NCI-H82 treated with DMSO at 0.1 percent for 48 hours (cell line): ENCODE results near the gene ZNF544.
"Not testable (repeated sequence)": the region's sequence is repeated elsewhere in the genome, so short reads cannot be mapped to it uniquely, and the experiment has no call there.

Experiments used
- DNase-seq: peaks from one replicate; lab custom pipeline; 2025; ENCODE audit not compliant: unreplicated experiment; lab: John Stamatoyannopoulos, UW

The ZNF544 gene

DNA sequence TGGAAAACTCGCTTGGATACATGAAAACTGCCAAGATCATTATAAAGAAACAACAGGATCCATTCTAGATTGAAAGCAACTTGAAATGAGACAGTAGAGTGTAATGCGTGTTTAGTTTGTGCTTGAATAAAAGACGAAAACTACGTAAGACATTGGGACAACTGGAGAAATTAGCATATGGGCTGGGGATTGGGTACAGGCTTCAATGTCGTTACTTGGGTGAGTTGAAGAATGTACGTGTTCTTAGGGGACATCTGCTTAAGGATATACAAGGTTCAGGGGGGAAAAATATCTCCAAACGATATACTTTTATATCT, 76.0 kb downstream of the ZNF544 start:
- no peak for DNase-seq

DNA sequence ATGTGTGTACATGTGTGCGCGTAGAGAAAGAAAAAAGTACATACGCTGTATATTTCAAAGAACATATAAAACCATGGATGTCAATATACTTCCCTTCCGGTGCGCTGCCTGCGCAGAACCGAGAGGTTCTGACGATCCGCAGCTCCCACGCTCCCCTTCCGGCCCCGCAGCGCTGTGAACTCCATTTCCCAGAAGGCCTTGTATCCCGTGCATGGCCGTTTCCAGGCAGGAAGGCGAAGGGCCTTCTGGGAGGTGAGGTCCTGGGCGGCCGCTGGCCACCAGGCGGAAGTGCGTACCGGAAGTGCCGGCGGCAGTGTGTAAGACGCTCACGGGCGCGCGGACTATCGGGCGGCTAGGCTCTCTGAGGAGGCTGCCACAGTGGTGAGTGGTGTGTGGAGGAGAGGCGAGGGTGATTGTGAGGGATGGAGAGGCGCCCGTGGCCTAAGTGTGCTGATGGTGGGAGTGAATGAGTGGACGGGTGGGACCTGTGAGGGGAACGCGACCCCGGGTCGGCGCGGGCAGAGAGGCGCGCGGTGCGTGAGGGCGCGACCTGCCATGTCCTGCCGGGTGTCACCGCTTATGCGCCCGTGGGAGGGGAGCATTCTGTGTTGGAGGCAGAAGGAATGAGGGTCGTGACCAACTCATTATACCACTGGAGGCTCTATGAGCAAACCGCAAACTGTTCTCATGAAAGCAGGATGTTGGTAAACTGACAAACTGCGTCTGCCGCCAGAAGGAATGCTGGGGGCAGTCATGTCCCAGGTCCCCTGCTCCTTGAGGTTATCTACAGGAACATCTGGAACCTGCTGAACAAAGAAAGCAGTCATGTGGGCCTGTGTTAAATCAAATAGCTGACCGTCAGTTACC, 76.6 kb downstream of the ZNF544 start, which contains the start of gene ERVK3-1:
Gene ERVK3-1 (plus strand): TSS at position 313 of the 867 bp plus-strand sequence. CDS start 6,792 bp downstream, outside the sequence.
- DNase-seq: peak; percentile 90

DNA sequence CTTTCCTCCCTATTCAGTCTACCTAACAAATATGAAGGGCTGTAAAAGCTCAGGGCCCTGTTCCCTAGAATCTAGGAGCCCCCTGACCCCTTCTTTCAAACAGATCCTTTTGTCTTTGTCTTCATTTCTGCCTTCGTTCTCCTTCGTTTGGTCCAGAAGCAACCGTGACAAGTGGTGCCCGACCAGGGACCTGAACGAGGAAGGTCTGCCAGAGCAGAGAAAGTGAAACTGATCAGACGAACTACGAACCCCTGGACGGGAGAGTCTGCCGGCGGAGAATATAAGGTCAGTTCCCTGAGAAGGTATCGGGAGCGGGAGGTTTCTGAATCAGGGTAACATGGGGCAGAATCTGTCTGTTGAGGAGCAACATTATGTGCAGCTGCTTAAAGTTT, 77.2 kb downstream of the ZNF544 start:
- DNase-seq: no peak

DNA sequence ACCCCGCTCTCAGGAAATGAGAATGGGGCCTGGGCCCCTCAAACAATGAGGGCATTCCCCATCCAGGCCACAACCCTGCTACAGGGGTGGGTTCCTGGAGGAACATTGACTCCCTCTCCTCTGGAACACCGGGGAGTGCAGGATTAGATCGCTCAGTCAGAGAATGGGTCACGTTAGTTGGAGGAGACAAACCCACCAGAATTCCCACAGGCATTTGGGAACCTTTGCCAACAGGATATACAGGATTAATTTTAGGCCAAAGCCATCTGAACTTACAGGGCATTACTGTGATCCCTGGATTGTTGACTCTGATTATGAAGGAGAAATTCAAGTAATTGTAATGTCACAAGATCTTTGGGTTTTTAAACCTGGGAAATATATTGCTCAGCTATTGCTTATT, 79.0 kb downstream of the ZNF544 start:
- DNase-seq: no peak

DNA sequence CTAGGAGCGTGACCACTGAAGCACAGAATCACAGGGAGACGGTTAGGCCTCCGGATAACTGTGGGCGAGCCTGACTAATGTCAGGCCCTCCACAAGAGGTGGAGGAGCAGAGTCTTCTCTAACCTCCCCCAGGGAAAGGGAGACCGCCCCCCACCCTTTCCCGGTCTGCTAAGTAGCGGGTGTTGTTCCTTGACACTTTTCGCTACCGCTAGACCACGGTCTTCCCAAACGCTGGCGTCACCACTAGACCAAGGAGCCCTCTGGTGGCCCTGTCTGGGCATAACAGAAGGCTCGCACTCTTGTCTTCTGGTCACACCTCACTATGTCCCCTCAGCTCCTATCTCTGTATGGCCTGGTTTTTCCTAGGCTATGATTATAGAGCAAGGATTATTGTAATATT, 82.0 kb downstream of the ZNF544 start:
- not testable (repeated sequence) for DNase-seq

DNA sequence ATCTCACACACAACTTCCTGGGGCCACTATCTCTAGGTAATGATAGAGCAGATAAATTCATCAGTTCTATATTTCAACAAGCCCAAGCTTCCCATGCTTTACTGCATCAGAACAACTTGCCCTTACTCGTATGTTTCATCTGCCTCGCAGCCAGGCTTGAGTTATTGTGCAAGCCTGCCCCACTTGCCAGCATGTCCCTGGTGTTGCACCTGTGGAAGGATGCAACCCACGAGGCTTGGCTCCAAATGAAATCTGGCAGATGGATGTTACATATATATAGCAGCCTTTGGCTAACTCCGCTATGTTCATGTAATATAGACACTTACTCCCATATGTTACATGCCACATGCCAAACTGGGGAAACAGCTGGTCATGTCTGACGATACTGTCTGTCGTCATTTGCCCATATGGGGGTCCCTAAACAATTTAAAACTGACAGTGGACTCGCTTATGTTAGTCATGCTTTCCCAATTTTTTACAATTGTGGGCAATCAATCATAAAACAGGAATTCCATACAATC, 82.7 kb downstream of the ZNF544 start:
- DNase-seq: no peak
